ENCODE measurements around the gene MNT.

Gene MNT

DNA sequence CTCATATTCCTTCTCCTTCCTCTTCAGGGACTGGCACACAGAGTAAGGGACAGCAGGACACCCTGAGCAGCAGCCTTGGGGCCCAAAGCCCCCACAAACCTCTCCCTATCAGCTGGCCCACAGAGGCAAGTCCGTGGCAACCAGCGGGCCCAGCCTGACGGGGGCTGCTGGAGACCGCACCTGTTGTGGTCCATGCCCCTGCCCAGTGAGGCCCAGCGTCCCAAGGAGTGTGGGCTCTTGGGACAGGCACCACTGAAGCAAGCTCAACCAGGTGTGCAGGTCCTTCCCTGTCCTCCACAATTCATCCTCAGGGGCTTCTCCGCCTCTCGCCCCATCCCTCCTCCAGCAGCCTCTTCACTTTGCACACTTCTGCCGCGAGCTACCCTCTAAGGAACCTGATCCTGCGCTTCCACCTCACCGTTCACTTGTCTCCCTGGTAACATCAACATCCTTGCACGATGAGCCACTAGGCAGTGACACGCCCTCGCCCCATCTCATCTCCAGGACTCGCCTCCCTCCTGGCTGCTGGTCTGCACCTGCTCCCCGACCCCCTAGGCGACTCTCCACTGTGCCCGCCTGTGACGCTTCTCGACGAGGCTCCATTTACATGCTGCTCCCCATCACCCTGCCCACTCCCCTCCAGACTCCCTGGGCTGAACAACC, 12.7 kb downstream of the MNT start:
- H3K27ac Mint-ChIP-seq, result peak overlapping the region in 1 of 3 experiments; percentile 70
- peaks cover 14% of the 10 kb centered on the region for H3K36me3 Mint-ChIP-seq (ENCODE audit: low read depth)
- no peaks in the 10 kb centered on the region for H3K27me3 Mint-ChIP-seq (ENCODE audit: low read depth)
- peak overlapping the region in 1 of 3 experiments; percentile 27 for H3K4me3 Mint-ChIP-seq
- H3K9me3 Mint-ChIP-seq, result no peaks in the 10 kb centered on the region
- no peak for TF ChIP-seq CTCF (IDR thresholded peaks at IDR 0.05; ENCODE audit: unreplicated experiment in 3 of 3)
- peaks cover 63% of the 10 kb centered on the region for H3K4me1 Mint-ChIP-seq

- H3K4me3 Mint-ChIP-seq, result no peak overlapping the region
- H3K4me1 Mint-ChIP-seq, result peaks cover 61% of the 10 kb centered on the region
- H3K27me3 Mint-ChIP-seq (ENCODE audit: low read depth), result no peaks in the 10 kb centered on the region
- no peak for TF ChIP-seq CTCF (IDR thresholded peaks at IDR 0.05; ENCODE audit: unreplicated experiment in 3 of 3)
- no peak overlapping the region for H3K27ac Mint-ChIP-seq
- peaks cover 14% of the 10 kb centered on the region for H3K36me3 Mint-ChIP-seq (ENCODE audit: low read depth)
- no peaks in the 10 kb centered on the region for H3K9me3 Mint-ChIP-seq
Measured at GRCh38 chr17:2387086-2388019, 13.5 kb downstream of the MNT start.

- Mint-ChIP-seq H3K36me3 (ENCODE audit: low read depth) (peaks cover 12% of the 10 kb centered on the region), H3K4me3 (no peak overlapping the region), H3K9me3 (no peaks in the 10 kb centered on the region), H3K27me3 (ENCODE audit: low read depth) (no peaks in the 10 kb centered on the region), H3K4me1 (peaks cover 52% of the 10 kb centered on the region), H3K27ac (no peak overlapping the region)
- no peak for TF ChIP-seq CTCF (IDR thresholded peaks at IDR 0.05; ENCODE audit: unreplicated experiment in 3 of 3)
Measured at GRCh38 chr17:2386400-2387085, 14.3 kb downstream of the MNT start.

GRCh38 chr17:2385240-2386210, 15.3 kb downstream of the MNT start:
- H3K36me3 Mint-ChIP-seq (ENCODE audit: low read depth), result peaks cover 10% of the 10 kb centered on the region

More at GRCh38 chr17:2385240-2386210, 15.3 kb downstream of the MNT start:
- Mint-ChIP-seq H3K9me3 (no peaks in the 10 kb centered on the region), H3K27me3 (ENCODE audit: low read depth) (no peaks in the 10 kb centered on the region), H3K4me1 (peaks cover 46% of the 10 kb centered on the region), H3K27ac (peak overlapping the region in 1 of 3 experiments; percentile 46), H3K4me3 (no peak overlapping the region)
- TF ChIP-seq CTCF (IDR thresholded peaks at IDR 0.05; ENCODE audit: unreplicated experiment in 3 of 3), result no peak

Measured in nephron (organoid).